GM18511 (cell line): ENCODE measurements around the gene MFAP3.

Experiments
- ATAC-seq: cut with Tn5 transposase; IDR thresholded peaks from one replicate; pipeline ENCODE4 v1.9.1; 2021; ENCODE audit warnings: mild to moderate bottlenecking, moderate library complexity; ENCODE audit not compliant: unreplicated experiment

Gene MFAP3

GRCh38 chr5:154090656-154091055 lies 51.9 kb downstream of the MFAP3 start:
- no peak for ATAC-seq

- ATAC-seq, result no peak
These were observed 53.8 kb downstream of the MFAP3 start for GRCh38 chr5:154092356-154093141.

DNA sequence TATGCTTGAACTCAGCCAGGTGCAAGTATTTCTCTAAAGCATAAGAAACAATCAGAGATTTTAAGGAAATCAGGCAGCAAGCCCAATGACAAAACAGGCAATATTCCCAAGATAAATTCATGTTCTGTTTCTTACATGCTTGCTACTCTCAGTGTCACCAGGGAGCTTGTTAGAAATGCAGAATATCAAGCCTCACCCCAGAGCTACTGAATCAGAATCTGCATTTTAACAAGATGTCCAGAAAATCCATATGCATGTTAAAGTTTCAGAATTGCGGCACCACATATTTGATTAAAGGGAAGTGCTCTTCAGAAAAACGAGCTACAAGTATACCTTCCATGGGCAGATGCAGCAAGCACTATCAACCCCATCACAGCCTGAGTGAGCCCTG lies 54.4 kb downstream of the MFAP3 start:
- ATAC-seq, result no peak

- no peak for ATAC-seq
These were observed 57.1 kb downstream of the MFAP3 start for GRCh38 chr5:154095904-154096303.

GRCh38 chr5:154097031-154097430 lies 58.3 kb downstream of the MFAP3 start:
- ATAC-seq, result no peak

GRCh38 chr5:154098465-154098864 lies 59.7 kb downstream of the MFAP3 start:
- ATAC-seq, result no peak

DNA sequence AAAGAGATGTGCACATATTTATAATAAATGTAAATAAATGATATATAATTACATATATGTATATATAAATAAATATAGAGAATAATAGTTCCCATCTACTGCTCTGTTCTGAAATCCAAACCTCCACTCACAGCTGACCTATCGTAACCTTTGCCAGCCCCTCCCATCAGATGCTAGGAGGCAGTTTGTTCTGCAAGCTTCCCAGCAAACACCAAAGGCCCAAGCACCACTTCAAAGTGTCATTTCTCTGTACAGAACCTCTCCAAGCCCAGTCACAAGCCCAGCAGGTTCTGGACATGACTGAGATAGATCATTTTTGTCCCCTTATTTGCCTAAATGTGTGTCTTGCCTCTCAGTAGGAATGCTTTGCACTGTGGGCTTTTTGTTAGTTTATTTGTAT lies 62.4 kb downstream of the MFAP3 start:
- ATAC-seq, result no peak

GRCh38 chr5:154103233-154103632 lies 64.5 kb downstream of the MFAP3 start:
- no peak for ATAC-seq
